MM.1S (cell line): ENCODE results near the gene SEMA4C.

Experiments used
- DNase-seq: peaks from one replicate; pipeline ENCODE4 v3.0.0-alpha.2; 2015
- H2AFZ ChIP-seq: fragments of 300-600 bp; sonication (generic); 2 replicates; pipeline ENCODE4 v1.6.0; 2016; ENCODE audit warnings: antibody characterized with exemption, low read length
- H3F3A ChIP-seq: fragments of 300-600 bp; sonication (generic); 2 replicates; pipeline ENCODE4 v1.6.1; 2016; ENCODE audit warnings: mild to moderate bottlenecking, antibody characterized with exemption, low read length, moderate library complexity, mixed read lengths; ENCODE audit not compliant: insufficient read depth
- H3K27ac ChIP-seq: fragments of 300-600 bp; sonication (generic); 2 replicates; pipeline ENCODE4 v1.5.1; 2016; ENCODE audit warnings: mild to moderate bottlenecking, low read length
- H3K27me3 ChIP-seq: fragments of 300-600 bp; sonication (generic); replicated peaks from 2 replicates; pipeline ENCODE4 v1.6.0; 2016; ENCODE audit warnings: low read length; ENCODE audit not compliant: insufficient read depth
- H3K36me3 ChIP-seq: fragments of 300-600 bp; sonication (generic); replicated peaks from 2 replicates; pipeline ENCODE4 v1.6.1; 2016; ENCODE audit warnings: mild to moderate bottlenecking, low read length, mixed read lengths; ENCODE audit not compliant: insufficient read depth
- H3K4me1 ChIP-seq: fragments of 300-600 bp; sonication (generic); 2 replicates; pipeline ENCODE4 v1.6.1; 2016; ENCODE audit warnings: low read length, mixed read lengths
- H3K4me2 ChIP-seq: fragments of 300-600 bp; sonication (generic); 2 replicates; pipeline ENCODE4 v1.6.0; 2016; ENCODE audit warnings: low read depth, low read length
- H3K4me3 ChIP-seq: fragments of 300-600 bp; sonication (generic); 2 replicates; pipeline ENCODE4 v1.5.1; 2016; ENCODE audit warnings: low read length, mixed read lengths
- H3K79me2 ChIP-seq: fragments of 300-600 bp; sonication (generic); 2 replicates; pipeline ENCODE4 v1.6.1; 2016; ENCODE audit warnings: mixed run types, low read length, mixed read lengths
- H3K9ac ChIP-seq: fragments of 300-600 bp; sonication (generic); 2 replicates; pipeline ENCODE4 v1.6.1; 2016; ENCODE audit warnings: low read length, mixed read lengths
- H3K9me2 ChIP-seq: fragments of 300-600 bp; sonication (generic); replicated peaks from 2 replicates; pipeline ENCODE4 v1.6.1; 2016; ENCODE audit warnings: mild to moderate bottlenecking, low read length, mixed read lengths; ENCODE audit not compliant: insufficient read depth
- H3K9me3 ChIP-seq: fragments of 300-600 bp; sonication (generic); replicated peaks from 2 replicates; pipeline ENCODE4 v1.6.1; 2016; ENCODE audit warnings: mild to moderate bottlenecking, low read length, mixed read lengths; ENCODE audit not compliant: insufficient read depth
- H4K20me1 ChIP-seq: fragments of 300-600 bp; sonication (generic); 2 replicates; pipeline ENCODE4 v1.6.1; 2016; ENCODE audit warnings: mild to moderate bottlenecking, low read length, moderate library complexity, mixed read lengths; ENCODE audit not compliant: insufficient read depth
- EZH2 ChIP-seq: fragments of 300-600 bp; sonication (generic); optimal IDR thresholded peaks from 2 replicates; pipeline ENCODE3; 2017; ENCODE audit warnings: low read depth, mild to moderate bottlenecking, antibody characterized with exemption, low read length, mixed read lengths
- EZH2phosphoT487 ChIP-seq: fragments of 300-600 bp; sonication (generic); IDR thresholded peaks from 2 replicates; pipeline ENCODE4 v1.6.1; 2018; ENCODE audit warnings: antibody characterized with exemption, low read length
- TF ChIP-seq, protein P1 (sequence below): fragments of 300-600 bp; sonication (generic); IDR thresholded peaks from 2 replicates; pipeline ENCODE4 v1.5.1; 2016; ENCODE audit warnings: antibody characterized with exemption, low read length, mixed read lengths

The SEMA4C gene

DNA sequence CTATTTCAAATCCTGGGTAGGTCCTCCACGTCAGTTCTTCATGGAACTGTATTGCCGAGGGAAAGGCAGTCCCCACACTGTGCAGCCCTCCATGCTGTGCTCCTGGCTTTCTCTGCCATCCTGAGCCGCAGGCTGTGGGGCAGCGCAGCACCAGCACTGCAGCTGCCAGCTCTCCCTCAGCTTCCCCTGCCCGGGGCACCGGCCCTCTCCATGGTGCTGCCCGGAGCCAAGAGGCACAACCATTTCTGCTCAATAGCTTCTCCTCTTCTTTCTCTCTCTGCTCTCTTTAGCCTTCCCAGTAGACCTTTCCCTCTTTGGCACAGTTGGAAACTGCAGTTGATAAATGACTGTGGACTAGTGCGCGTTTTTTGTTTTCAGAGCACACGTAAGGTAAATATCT is 38.2 kb downstream of the SEMA4C start:
- Histone ChIP-seq H3K36me3 (peaks cover 4% of the 10 kb centered on the region), H3K4me3 (no peak overlapping the region), H3K79me2 (0 out of 2 replicates have a peak, but pooled peaks cover 9% of the 10 kb centered on the region), H4K20me1 (no peaks in the 10 kb centered on the region), H3K9me3 (no peaks in the 10 kb centered on the region), H3F3A (peaks cover 16% of the 10 kb centered on the region), H3K9ac (no peak overlapping the region), H3K4me1 (no peaks in the 10 kb centered on the region), H3K27ac (no peak overlapping the region), H3K27me3 (no peaks in the 10 kb centered on the region), H3K4me2 (no peak overlapping the region), H2AFZ (no peak overlapping the region), H3K9me2 (no peaks in the 10 kb centered on the region)
- DNase-seq = no peak
- TF ChIP-seq, protein P1, sequence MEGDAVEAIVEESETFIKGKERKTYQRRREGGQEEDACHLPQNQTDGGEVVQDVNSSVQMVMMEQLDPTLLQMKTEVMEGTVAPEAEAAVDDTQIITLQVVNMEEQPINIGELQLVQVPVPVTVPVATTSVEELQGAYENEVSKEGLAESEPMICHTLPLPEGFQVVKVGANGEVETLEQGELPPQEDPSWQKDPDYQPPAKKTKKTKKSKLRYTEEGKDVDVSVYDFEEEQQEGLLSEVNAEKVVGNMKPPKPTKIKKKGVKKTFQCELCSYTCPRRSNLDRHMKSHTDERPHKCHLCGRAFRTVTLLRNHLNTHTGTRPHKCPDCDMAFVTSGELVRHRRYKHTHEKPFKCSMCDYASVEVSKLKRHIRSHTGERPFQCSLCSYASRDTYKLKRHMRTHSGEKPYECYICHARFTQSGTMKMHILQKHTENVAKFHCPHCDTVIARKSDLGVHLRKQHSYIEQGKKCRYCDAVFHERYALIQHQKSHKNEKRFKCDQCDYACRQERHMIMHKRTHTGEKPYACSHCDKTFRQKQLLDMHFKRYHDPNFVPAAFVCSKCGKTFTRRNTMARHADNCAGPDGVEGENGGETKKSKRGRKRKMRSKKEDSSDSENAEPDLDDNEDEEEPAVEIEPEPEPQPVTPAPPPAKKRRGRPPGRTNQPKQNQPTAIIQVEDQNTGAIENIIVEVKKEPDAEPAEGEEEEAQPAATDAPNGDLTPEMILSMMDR = no peak
- no peak for TF ChIP-seq EZH2
- TF ChIP-seq EZH2phosphoT487 = no peak

DNA sequence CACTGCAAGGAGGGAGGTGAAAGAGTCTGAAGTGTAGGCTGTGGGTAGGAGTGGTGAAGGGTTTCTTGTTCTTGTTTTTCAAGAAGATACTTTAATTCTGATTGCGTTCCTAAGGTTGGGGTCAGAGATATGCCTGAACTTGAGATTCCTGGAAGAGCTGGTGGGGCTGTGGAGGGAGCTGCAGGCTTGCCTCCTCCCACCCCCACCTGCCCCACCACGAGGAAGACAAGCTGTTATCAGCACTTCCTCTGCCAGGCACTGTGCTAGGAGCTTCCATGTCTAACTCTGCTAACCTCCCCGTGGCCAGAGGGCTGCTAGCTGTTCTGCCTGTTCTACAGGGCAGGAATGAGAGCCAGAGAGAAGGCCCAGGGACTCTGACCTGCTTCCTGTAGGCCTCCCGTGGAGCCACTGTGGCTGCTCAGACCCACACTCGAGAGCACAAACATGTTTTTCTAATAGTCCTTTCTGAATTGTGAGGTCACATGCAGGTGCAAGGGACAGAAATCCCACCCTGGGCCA is 39.8 kb downstream of the SEMA4C start:
- Histone ChIP-seq H3K4me3 (no peak overlapping the region), H2AFZ (no peak overlapping the region), H3K4me1 (no peaks in the 10 kb centered on the region), H3K27me3 (no peaks in the 10 kb centered on the region), H3K36me3 (peaks cover 7% of the 10 kb centered on the region), H3K9me2 (no peaks in the 10 kb centered on the region), H3K9me3 (no peaks in the 10 kb centered on the region), H4K20me1 (no peaks in the 10 kb centered on the region), H3K79me2 (peaks cover 13% of the 10 kb centered on the region), H3K9ac (no peak overlapping the region), H3K27ac (no peak overlapping the region), H3F3A (peaks cover 23% of the 10 kb centered on the region), H3K4me2 (no peak overlapping the region)
- TF ChIP-seq EZH2phosphoT487 (no peak), EZH2 (no peak)
- TF ChIP-seq, protein P1 = no peak
- DNase-seq = no peak

DNA sequence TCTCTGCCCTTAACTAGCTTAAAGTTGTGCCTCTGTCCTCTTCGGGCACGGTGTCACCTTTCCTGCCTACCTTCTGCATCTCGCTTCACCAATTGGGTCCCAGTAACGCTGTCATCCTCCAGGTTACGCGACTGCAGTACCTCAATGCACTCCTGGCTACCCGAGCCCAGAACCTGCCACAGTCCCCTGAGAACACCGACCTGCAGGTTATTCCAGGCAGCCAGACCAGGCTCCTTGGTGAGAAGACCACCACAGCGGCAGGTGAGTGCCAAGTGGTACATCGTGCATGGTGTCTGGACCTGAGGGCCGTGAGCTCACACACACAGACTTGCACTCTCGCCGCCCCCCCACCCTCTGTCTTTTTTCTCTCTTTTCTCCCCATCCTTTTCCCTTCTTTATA is 41.0 kb downstream of the SEMA4C start:
- DNase-seq = no peak

More for the DNA sequence above, 41.0 kb downstream of the SEMA4C start:
- H3K79me2 ChIP-seq = peaks cover 25% of the 10 kb centered on the region
- H3K9ac ChIP-seq = no peak overlapping the region
- H3K27ac ChIP-seq = no peak overlapping the region
- TF ChIP-seq, protein P1 = no peak
- TF ChIP-seq EZH2 (no peak), EZH2phosphoT487 (no peak)
- H3F3A ChIP-seq = peaks cover 23% of the 10 kb centered on the region
- H2AFZ ChIP-seq = no peak overlapping the region
- no peaks in the 10 kb centered on the region for H3K9me3 ChIP-seq
- H3K36me3 ChIP-seq = peaks cover 7% of the 10 kb centered on the region
- H3K4me3 ChIP-seq = no peak overlapping the region
- no peaks in the 10 kb centered on the region for H4K20me1 ChIP-seq
- no peak overlapping the region for H3K4me2 ChIP-seq
- no peaks in the 10 kb centered on the region for H3K9me2 ChIP-seq
- H3K27me3 ChIP-seq = no peaks in the 10 kb centered on the region
- no peaks in the 10 kb centered on the region for H3K4me1 ChIP-seq
